ENCODE results near the gene SREK1IP1.

SREK1IP1 gene

GRCh38 chr5:64690417-64691151 lies 77.9 kb downstream of the SREK1IP1 start, which contains the start of gene SHISAL2B:
Gene SHISAL2B, plus strand, starts transcription at chr5:64690503. Its CDS starts 121 bp downstream, at chr5:64690624.
- H3K9ac ChIP-seq (ENCODE audit: low read length): no peak within 1 kb of the TSS
- no peak for DNase-seq

DNA sequence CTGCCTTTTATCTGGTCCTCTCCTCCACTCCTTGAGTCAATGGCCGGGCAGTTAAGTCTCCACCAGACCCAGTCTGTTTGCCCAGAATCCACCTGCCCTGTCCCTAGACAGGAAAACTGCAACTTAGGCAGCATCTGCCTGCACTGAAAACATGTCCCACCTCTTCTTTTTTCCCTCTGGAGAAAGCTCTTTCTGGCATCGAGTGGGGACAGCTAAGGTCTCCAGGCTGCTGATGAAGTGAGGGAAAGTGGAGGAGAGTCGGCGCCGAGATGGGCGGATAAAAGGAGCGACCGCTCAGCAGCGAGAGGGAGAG lies 78.4 kb downstream of the SREK1IP1 start:
- H3K27ac ChIP-seq (ENCODE audit: low read length): no peak overlapping the region
- TF ChIP-seq EZH2 (optimal IDR thresholded peaks at IDR 0.05; ENCODE audit: low read depth, low read length) (no peak), EZH2phosphoT487 (IDR thresholded peaks at IDR 0.05; ENCODE audit: low read length) (no peak), CTCF (IDR thresholded peaks at IDR 0.05; ENCODE audit: low read length) (no peak)
- no peaks in the 10 kb centered on the region for H3K27me3 ChIP-seq (replicated peaks; ENCODE audit: insufficient read depth, low read length)
- H3K9me3 ChIP-seq (replicated peaks; ENCODE audit: insufficient read depth, low read length): no peaks in the 10 kb centered on the region
- no peaks in the 10 kb centered on the region for H3K9me2 ChIP-seq (replicated peaks; ENCODE audit: insufficient read depth, low read length)
- no peak overlapping the region for H2AFZ ChIP-seq (ENCODE audit: low read length)
- no peak overlapping the region for H3K4me2 ChIP-seq (ENCODE audit: low read depth, low read length)
- H3K9ac ChIP-seq (ENCODE audit: low read length): no peak overlapping the region
- no peaks in the 10 kb centered on the region for H3K4me1 ChIP-seq (ENCODE audit: low read length)
- no peaks in the 10 kb centered on the region for H3K79me2 ChIP-seq (ENCODE audit: low read length)
- H4K20me1 ChIP-seq (ENCODE audit: insufficient read depth, low read length): no peaks in the 10 kb centered on the region
- H3F3A ChIP-seq (ENCODE audit: insufficient read depth, low read length): no peaks in the 10 kb centered on the region
- no peaks in the 10 kb centered on the region for H3K36me3 ChIP-seq (replicated peaks; ENCODE audit: insufficient read depth, low read length)
- no peak overlapping the region for H3K4me3 ChIP-seq (ENCODE audit: low read length)
- DNase-seq: no peak

More at GRCh38 chr5:64690417-64691151, 77.9 kb downstream of the SREK1IP1 start, which contains the start of gene SHISAL2B:
- H3K4me2 ChIP-seq (ENCODE audit: low read depth, low read length): no peak within 1 kb of the TSS
- no peaks in the 10 kb centered on the region for H3K36me3 ChIP-seq (replicated peaks; ENCODE audit: insufficient read depth, low read length)
- H3K79me2 ChIP-seq (ENCODE audit: low read length): no peaks in the 10 kb centered on the region
- TF ChIP-seq EZH2 (optimal IDR thresholded peaks at IDR 0.05; ENCODE audit: low read depth, low read length) (no peak), EZH2phosphoT487 (IDR thresholded peaks at IDR 0.05; ENCODE audit: low read length) (no peak), CTCF (IDR thresholded peaks at IDR 0.05; ENCODE audit: low read length) (no peak)
- H2AFZ ChIP-seq (ENCODE audit: low read length): no peak within 1 kb of the TSS
- no peak within 1 kb of the TSS for H3K4me3 ChIP-seq (ENCODE audit: low read length)
- no peaks in the 10 kb centered on the region for H3K9me2 ChIP-seq (replicated peaks; ENCODE audit: insufficient read depth, low read length)
- no peak within 1 kb of the TSS for H3K27ac ChIP-seq (ENCODE audit: low read length)
- no peaks in the 10 kb centered on the region for H3K9me3 ChIP-seq (replicated peaks; ENCODE audit: insufficient read depth, low read length)
- H3K4me1 ChIP-seq (ENCODE audit: low read length): no peaks in the 10 kb centered on the region
- H3K27me3 ChIP-seq (replicated peaks; ENCODE audit: insufficient read depth, low read length): no peaks in the 10 kb centered on the region
- H4K20me1 ChIP-seq (ENCODE audit: insufficient read depth, low read length): no peaks in the 10 kb centered on the region
- H3F3A ChIP-seq (ENCODE audit: insufficient read depth, low read length): no peaks in the 10 kb centered on the region

DNA sequence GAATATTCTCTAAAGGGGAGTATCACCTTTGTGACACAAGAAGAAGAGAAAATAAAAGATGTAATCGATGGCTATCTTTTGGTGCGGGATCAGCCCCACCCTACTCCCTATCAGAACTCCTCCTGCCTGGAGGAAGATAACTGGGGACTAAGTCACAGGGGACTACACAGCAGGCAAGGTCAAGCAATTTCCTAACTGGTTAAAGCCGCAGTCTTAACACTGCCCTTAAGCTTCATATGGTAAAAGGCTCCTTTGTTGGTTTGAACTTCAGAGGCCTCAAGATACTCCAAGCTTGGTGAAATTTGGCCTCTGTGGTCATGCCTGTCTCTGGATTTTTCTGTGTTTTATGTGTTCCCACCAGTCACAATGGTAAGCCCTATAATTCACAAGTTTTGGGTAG lies 79.5 kb downstream of the SREK1IP1 start:
- Histone ChIP-seq H3K79me2 (ENCODE audit: low read length) (no peaks in the 10 kb centered on the region), H3K27me3 (replicated peaks; ENCODE audit: insufficient read depth, low read length) (no peaks in the 10 kb centered on the region), H3K4me2 (ENCODE audit: low read depth, low read length) (no peak overlapping the region)

More for the DNA sequence above, 79.5 kb downstream of the SREK1IP1 start:
- DNase-seq: no peak
- H3K27ac ChIP-seq (ENCODE audit: low read length): no peak overlapping the region
- no peak overlapping the region for H3K4me3 ChIP-seq (ENCODE audit: low read length)
- H4K20me1 ChIP-seq (ENCODE audit: insufficient read depth, low read length): no peaks in the 10 kb centered on the region
- H3K9ac ChIP-seq (ENCODE audit: low read length): no peak overlapping the region
- H2AFZ ChIP-seq (ENCODE audit: low read length): no peak overlapping the region
- no peaks in the 10 kb centered on the region for H3K4me1 ChIP-seq (ENCODE audit: low read length)
- H3F3A ChIP-seq (ENCODE audit: insufficient read depth, low read length): no peaks in the 10 kb centered on the region
- no peaks in the 10 kb centered on the region for H3K9me3 ChIP-seq (replicated peaks; ENCODE audit: insufficient read depth, low read length)
- no peaks in the 10 kb centered on the region for H3K36me3 ChIP-seq (replicated peaks; ENCODE audit: insufficient read depth, low read length)
- TF ChIP-seq EZH2phosphoT487 (IDR thresholded peaks at IDR 0.05; ENCODE audit: low read length) (no peak), EZH2 (optimal IDR thresholded peaks at IDR 0.05; ENCODE audit: low read depth, low read length) (no peak), CTCF (IDR thresholded peaks at IDR 0.05; ENCODE audit: low read length) (no peak)
- no peaks in the 10 kb centered on the region for H3K9me2 ChIP-seq (replicated peaks; ENCODE audit: insufficient read depth, low read length)

Data from MM.1S (cell line).